ENCODE results near the gene FASTKD3.

Gene FASTKD3

GRCh38 chr5:7849681-7850394 is 19.0 kb downstream of the FASTKD3 start:
- DNase-seq = peak; percentile 49 to 79

- no peak for DNase-seq
These were observed 20.5 kb downstream of the FASTKD3 start for GRCh38 chr5:7848296-7848695.

- no peak for DNase-seq
These were observed 22.5 kb downstream of the FASTKD3 start for GRCh38 chr5:7846327-7846726.

GRCh38 chr5:7845557-7845956 is 23.3 kb downstream of the FASTKD3 start:
- no peak for DNase-seq

GRCh38 chr5:7844901-7845300 is 23.9 kb downstream of the FASTKD3 start:
- no peak for DNase-seq

- DNase-seq = no peak
These were observed 26.3 kb downstream of the FASTKD3 start for GRCh38 chr5:7842531-7842930.

- DNase-seq = no peak
These were observed 31.4 kb downstream of the FASTKD3 start for GRCh38 chr5:7837403-7837802.

GRCh38 chr5:7834982-7835381 is 33.8 kb downstream of the FASTKD3 start:
- no peak for DNase-seq

- no peak for DNase-seq
These were observed 40.6 kb downstream of the FASTKD3 start for GRCh38 chr5:7828269-7828668.

GRCh38 chr5:7827610-7828009 is 41.2 kb downstream of the FASTKD3 start:
- no peak for DNase-seq

- no peak for DNase-seq
These were observed 43.2 kb downstream of the FASTKD3 start for GRCh38 chr5:7825630-7826029.

GRCh38 chr5:7824995-7825394 is 43.8 kb downstream of the FASTKD3 start:
- no peak for DNase-seq

GRCh38 chr5:7823594-7823993 is 45.2 kb downstream of the FASTKD3 start:
- DNase-seq = no peak

GRCh38 chr5:7822449-7822848 is 46.4 kb downstream of the FASTKD3 start:
- no peak for DNase-seq

- DNase-seq = no peak
These were observed 52.3 kb downstream of the FASTKD3 start for GRCh38 chr5:7816535-7816901.

GRCh38 chr5:7815892-7816534 is 52.8 kb downstream of the FASTKD3 start:
- DNase-seq = peak; percentile 30 to 69

GRCh38 chr5:7814816-7815215 is 54.0 kb downstream of the FASTKD3 start:
- no peak for DNase-seq

- no peak for DNase-seq
These were observed 55.3 kb downstream of the FASTKD3 start for GRCh38 chr5:7813576-7813975.

- no peak for DNase-seq
These were observed 55.8 kb downstream of the FASTKD3 start for GRCh38 chr5:7813007-7813406.

GRCh38 chr5:7811715-7812114 is 57.1 kb downstream of the FASTKD3 start:
- DNase-seq = no peak
